Adrenal gland (tissue), 12 donors: ENCODE measurements around the gene CDH5. TPM values are rescaled to one million over a fixed set of nuclear protein-coding genes. Genes with fewer than 3 reads are reported as not detected.

ENCODE experiments used
- DNase-seq, 7 donors: peaks; one replicate each; pipeline ENCODE4 v3.0.0-alpha.2; 2019 to 2020
- H3K27ac ChIP-seq, 5 donors: fragments of 200-600 bp; sonication (generic) in 4 of 5; 1 replicate in 3 of 5; 2 replicates in 2 of 5; pipeline versions ENCODE4 v1.5.1 to v1.8.0; 2016 to 2020; ENCODE audit warnings: mild to moderate bottlenecking in 1 of 5
- H3K27me3 ChIP-seq: fragments of 200-600 bp; 2 replicates; pipeline ENCODE4 v1.8.0; 2021
- H3K36me3 ChIP-seq, 2 donors: fragments of 200-600 bp; replicated peaks in 1 of 2; 1 replicate in 1 of 2; 2 replicates in 1 of 2; pipeline versions ENCODE4 v1.5.1 to v1.8.0; 2018 to 2022
- H3K4me1 ChIP-seq, 2 donors: fragments of 200-600 bp; replicated peaks in 1 of 2; 1 replicate in 1 of 2; 2 replicates in 1 of 2; pipeline versions ENCODE4 v1.5.1 to v1.8.0; 2018 to 2021
- H3K4me3 ChIP-seq, 4 donors: fragments of 200-600 bp; sonication (generic) in 3 of 4; one replicate each; pipeline ENCODE4 v1.5.1; 2016 to 2018
- H3K9me3 ChIP-seq, 3 donors: fragments of 200-600 bp; sonication (generic) in 1 of 3; replicated peaks in 1 of 3; 1 replicate in 2 of 3; 2 replicates in 1 of 3; pipeline versions ENCODE4 v1.5.1 to v1.8.0; 2016 to 2021
- CTCF ChIP-seq, 6 experiments: fragments of 450-650 bp in 4 of 6; fragments of 200-600 bp in 2 of 6; sonication (generic) in 1 of 6; IDR thresholded peaks; 1 replicate in 5 of 6; 2 replicates in 1 of 6; pipeline versions ENCODE4 v1.5.1 to v1.8.0; 2016 to 2021; ENCODE audit warnings: antibody characterized with exemption in 6 of 6, mild to moderate bottlenecking in 2 of 6, moderate library complexity in 1 of 6
- POLR2A ChIP-seq, 2 donors: fragments of 450-650 bp; IDR thresholded peaks; one replicate each; pipeline ENCODE4 v1.6.1; 2017; ENCODE audit warnings: antibody characterized with exemption in 2 of 2, mild to moderate bottlenecking in 2 of 2, moderate library complexity in 1 of 2
- WGBS, 4 donors: extraction: QIAGEN DNeasy Blood & Tissue Kit in 2 of 4; methylation state at CpG; one replicate each; pipeline versions ENCODE4 v1.1.5 to v1.1.7; 2013 to 2017; 5-methylcytosine and 5-hydroxymethylcytosine counted together
- intact Hi-C, 2 donors: fragments of 100-400 bp; cut with DNase I; formaldehyde crosslinking; loops; one replicate each; pipeline versions ENCODE4 v1.14.1 to v1.15.0; 2022 to 2023
- polyA plus RNA-seq, 3 donors: library from polyadenylated mRNA; stranded (reverse); fragments of 200-250 nt in 2 of 3; fragments of 350-450 nt in 1 of 3; fragmentation: Illumina TruSeq in 1 of 3; extraction: RNeasy Lipid Tissue Mini Kit (QIAGEN cat#74804) in 1 of 3; gene quantifications; one replicate each; pipeline ENCODE4 v1.2.3, GENCODE V29; 2013 to 2014
- total RNA-seq, 9 donors: library from RNA; depleted of rRNA in 4 of 9; stranded (reverse); fragments of >200 nt in 4 of 9; fragments of 120-200 nt in 1 of 9; fragmentation: NEBNext Ultra II Directional in 1 of 9; extraction: Animal tissue kit (Norgen Biotek cat#: 25700) in 1 of 9; gene quantifications; one replicate each; pipeline versions ENCODE4 v1.1.0 to v1.2.4, GENCODE V29; 2013 to 2023
- donor health status: healthy with polysubstance abuse.
- donor health status: Bipolar disorder and iron deficiency.
- donor health status: DM: yes; HTN: yes; CAD: no.
- donor health status: DM: no; HTN: no; CAD: no.
- donor health status: DM: no; HTN: no; CAD: no.
- donor health status: DM: yes; HTN: yes; CAD: no.

The CDH5 gene
- total and polyA plus RNA-seq, 12 donors: 13.8 to 50.9 (median 28.4) TPM

GRCh38 chr16:66346221-66346620 is 20.3 kb upstream of the CDH5 start:
- Histone ChIP-seq H3K4me3 (no peak overlapping the region), H3K27ac (no peak overlapping the region), H3K36me3 (no peaks in the 10 kb centered on the region), H3K9me3 (no peaks in the 10 kb centered on the region), H3K4me1 (no peaks in the 10 kb centered on the region), H3K27me3 (peaks cover 9% of the 10 kb centered on the region)
- intact Hi-C loops: no loop called here
- WGBS, 4 donors: 76 to 94% (median 84%) methylated on average over 2 of the region's 2 CpGs; no CpG with 5 or more reads in 1 of the 4 donors
- no peak for DNase-seq
- TF ChIP-seq POLR2A (IDR thresholded peaks at IDR 0.05) (no peak), CTCF (IDR thresholded peaks at IDR 0.05) (no peak)

- Histone ChIP-seq H3K4me1 (no peaks in the 10 kb centered on the region), H3K27me3 (peaks cover 18% of the 10 kb centered on the region), H3K9me3 (no peaks in the 10 kb centered on the region), H3K4me3 (no peak overlapping the region), H3K27ac (no peak overlapping the region), H3K36me3 (no peaks in the 10 kb centered on the region)
- TF ChIP-seq CTCF (IDR thresholded peaks at IDR 0.05): no peak
- TF ChIP-seq POLR2A (IDR thresholded peaks at IDR 0.05): no peak
- intact Hi-C loops: no loop called here
- 73 to 91% (median 78%) methylated on average over 2 of the region's 2 CpGs for WGBS, 4 donors
- DNase-seq: no peak
Observed at GRCh38 chr16:66352304-66352703, 14.2 kb upstream of the CDH5 start.

GRCh38 chr16:66353055-66353454 is 13.4 kb upstream of the CDH5 start:
- TF ChIP-seq CTCF (IDR thresholded peaks at IDR 0.05) (no peak), POLR2A (IDR thresholded peaks at IDR 0.05) (no peak)
- Histone ChIP-seq H3K27ac (no peak overlapping the region), H3K9me3 (no peaks in the 10 kb centered on the region), H3K36me3 (no peaks in the 10 kb centered on the region), H3K4me1 (no peaks in the 10 kb centered on the region), H3K4me3 (no peak overlapping the region), H3K27me3 (peaks cover 18% of the 10 kb centered on the region)
- intact Hi-C loops: no loop called here
- 55 to 83% (median 58%) methylated on average over 5 of the region's 5 CpGs for WGBS, 4 donors
- DNase-seq: no peak

DNA sequence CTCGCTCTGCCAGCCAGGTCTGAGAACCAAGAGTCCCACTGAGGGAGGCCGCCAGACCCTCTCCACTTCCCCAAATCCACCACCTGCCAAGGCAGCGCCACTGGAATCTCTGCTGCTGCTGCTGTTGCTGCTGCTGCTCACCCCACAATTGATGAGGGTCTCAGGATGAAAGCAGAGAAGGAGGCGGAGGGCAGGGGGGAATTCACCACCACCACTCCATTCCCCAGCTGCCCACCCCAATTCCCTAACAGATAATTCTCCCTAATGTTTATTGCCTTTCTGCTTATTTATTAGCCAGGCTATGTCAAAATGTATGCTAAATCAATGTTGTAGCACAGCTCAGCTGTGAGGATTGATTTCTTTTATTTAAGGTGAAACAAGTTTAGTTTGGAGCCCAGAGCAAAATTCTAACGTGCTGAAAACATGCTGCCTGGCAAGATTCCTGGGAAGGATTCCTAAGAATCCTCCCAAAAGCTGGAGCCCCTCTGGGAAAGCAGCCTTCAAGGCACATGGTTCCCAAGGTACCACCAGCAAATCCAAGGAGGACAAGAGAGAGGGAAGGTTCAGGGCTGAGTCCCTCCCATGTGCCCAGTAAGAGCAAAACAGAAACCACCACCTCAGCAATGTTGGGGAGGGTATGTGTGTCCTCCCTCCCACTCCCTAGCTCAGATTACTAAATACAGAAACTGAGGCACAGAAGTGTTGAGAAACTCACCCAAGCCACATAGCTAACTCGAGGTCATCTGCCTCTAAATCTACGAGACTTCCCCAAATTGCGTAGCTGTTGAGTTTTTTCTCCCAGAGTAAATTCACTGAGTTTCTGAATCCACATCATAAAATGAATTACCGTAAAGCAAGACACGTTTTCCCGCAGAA is 12.2 kb upstream of the CDH5 start:
- H3K4me1 ChIP-seq: no peaks in the 10 kb centered on the region
- H3K9me3 ChIP-seq: no peaks in the 10 kb centered on the region
- no peak for TF ChIP-seq POLR2A (IDR thresholded peaks at IDR 0.05)
- TF ChIP-seq CTCF (IDR thresholded peaks at IDR 0.05): no peak
- intact Hi-C loops: no loop called here
- H3K27ac ChIP-seq: no peak overlapping the region
- 37 to 41% (median 39%) methylated on average over 11 of the region's 11 CpGs for WGBS, 4 donors
- no peaks in the 10 kb centered on the region for H3K36me3 ChIP-seq
- no peak for DNase-seq
- H3K27me3 ChIP-seq: peaks cover 18% of the 10 kb centered on the region
- H3K4me3 ChIP-seq: no peak overlapping the region
